Fibroblast of pulmonary artery (primary cell): ENCODE data around the gene SMCR8.

Experiments used
- DNase-seq: peaks from one replicate; pipeline ENCODE4 v3.0.0-alpha.2; 2010; ENCODE audit warnings: low read depth
- H3K4me3 ChIP-seq: replicated peaks from 2 replicates; pipeline ENCODE4 v1.5.1; 2011; ENCODE audit warnings: low read depth, mild to moderate bottlenecking, control low read depth, low read length, moderate library complexity
- TF ChIP-seq, protein P1 (sequence below): IDR thresholded peaks from 2 replicates; pipeline ENCODE4 v1.5.1; 2011; ENCODE audit warnings: mild to moderate bottlenecking, control low read depth, low read length, inconsistent platforms; ENCODE audit errors: missing control alignments

The SMCR8 gene

DNA sequence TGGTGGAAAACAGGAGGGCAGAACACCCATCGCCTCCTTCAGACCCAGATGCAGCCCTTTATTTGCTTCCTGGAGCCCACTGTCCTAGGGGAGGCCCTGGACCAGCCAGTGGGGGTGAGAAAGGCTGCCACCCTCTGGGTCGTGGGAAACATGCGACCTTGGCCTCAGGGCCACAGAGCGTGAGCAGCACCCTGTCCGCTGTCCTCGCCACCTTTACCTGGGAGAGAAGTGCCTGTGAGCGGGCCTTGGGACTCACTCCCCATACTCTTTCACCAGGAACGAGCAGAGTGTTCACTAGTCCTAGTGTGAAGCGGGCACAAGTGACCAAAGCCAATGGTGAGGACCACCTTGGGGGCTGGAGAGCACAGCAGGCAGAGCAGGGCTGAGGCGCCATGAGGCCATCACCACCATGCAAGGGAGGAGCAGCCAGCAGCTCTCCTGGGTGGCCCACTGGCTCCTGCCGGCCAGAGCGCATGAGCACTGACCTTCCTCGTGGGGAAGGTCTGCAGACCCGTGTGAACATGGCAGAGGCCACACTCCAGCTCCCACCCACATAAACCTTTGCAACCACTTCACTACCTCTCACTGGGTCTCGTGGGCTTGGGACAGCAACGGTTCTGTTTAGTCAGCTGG, 8.5 kb downstream of the SMCR8 start:
- DNase-seq = no peak
- TF ChIP-seq, protein P1, sequence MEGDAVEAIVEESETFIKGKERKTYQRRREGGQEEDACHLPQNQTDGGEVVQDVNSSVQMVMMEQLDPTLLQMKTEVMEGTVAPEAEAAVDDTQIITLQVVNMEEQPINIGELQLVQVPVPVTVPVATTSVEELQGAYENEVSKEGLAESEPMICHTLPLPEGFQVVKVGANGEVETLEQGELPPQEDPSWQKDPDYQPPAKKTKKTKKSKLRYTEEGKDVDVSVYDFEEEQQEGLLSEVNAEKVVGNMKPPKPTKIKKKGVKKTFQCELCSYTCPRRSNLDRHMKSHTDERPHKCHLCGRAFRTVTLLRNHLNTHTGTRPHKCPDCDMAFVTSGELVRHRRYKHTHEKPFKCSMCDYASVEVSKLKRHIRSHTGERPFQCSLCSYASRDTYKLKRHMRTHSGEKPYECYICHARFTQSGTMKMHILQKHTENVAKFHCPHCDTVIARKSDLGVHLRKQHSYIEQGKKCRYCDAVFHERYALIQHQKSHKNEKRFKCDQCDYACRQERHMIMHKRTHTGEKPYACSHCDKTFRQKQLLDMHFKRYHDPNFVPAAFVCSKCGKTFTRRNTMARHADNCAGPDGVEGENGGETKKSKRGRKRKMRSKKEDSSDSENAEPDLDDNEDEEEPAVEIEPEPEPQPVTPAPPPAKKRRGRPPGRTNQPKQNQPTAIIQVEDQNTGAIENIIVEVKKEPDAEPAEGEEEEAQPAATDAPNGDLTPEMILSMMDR = no peak
- no peak overlapping the region for H3K4me3 ChIP-seq

DNA sequence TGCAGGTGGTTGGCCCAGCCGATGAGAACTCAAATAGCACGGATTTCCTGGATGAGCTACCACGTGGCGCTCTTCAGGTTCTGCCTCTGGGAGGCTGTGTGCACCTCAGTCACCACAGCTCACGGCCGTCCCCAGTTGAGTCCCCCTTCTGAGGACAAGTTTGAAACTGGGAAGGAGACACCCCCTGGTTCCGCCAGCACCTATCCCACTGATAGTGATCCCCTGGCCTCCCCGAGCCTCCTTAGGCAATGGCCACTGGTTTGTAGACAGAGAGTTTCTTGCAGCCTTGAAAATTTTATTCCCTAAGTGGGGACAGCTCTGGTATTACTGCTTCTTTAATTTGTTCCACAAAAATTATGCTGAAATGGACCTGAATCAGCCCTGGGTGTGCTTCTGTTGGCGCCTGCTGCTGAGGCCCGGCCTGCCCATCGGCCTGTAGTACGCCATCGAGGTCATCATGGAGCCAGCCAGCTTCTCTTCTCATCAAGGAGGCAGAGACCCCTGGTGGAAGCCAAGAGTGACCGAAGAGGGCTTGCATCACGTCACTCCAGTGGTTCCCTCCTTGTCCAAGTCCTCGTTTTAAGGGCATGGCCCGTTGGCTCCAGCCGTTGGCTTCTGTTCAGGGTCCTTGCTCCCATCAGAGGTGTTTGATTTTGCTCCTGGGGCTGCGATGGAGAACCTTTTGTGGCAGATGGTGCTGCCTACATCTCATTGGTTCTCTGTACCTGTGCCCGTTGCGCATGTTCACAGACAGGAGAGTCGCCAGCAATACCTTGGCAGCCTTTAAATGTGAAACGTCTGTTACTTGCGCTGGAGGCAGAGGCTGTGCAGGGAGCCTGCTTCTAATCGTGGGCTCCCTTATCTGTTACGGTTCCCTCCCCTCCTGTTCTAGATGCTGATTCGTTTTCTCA, 9.3 kb downstream of the SMCR8 start:
- H3K4me3 ChIP-seq = no peak overlapping the region
- DNase-seq = no peak
- TF ChIP-seq, protein P1 = no peak

DNA sequence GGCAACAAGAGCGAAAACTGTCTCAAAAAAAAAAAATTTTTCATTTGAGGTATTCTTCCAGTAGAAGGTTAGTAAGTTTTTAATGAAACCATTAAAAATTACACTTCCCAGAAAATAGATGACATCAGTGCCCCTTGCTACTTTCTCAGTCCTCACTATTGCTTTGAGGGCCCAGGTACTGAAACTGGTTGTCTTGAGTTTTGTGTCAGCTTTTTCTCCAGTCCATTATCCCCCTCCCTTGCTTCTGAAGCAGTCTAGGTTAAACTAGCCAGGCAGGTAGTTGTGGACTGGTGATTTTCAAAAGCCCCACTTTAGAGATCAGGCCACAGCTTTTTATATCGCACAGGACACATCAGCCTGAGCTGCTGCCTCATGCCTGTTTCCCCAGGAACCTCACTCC, 10.9 kb downstream of the SMCR8 start:
- no peak overlapping the region for H3K4me3 ChIP-seq
- DNase-seq = no peak
- TF ChIP-seq, protein P1 = no peak

DNA sequence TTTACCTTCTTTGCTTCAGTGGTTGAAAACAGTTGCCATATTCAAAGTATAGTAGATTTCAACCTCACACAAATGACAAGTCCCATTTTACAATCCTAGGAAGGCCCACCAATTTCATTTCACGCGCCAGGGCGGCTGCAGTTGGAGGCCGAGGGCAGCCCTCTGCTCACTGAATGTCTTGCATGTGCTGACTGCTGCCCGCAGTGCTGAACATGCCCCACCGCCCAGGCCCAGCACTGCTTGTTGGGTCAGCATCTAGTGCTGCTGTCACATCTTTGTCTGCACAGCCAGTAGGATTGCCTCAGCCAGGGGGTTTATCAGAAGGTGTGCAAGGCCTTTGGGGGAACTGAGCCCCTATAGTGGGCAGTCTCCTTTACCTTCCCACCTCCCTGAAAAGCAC, 11.5 kb downstream of the SMCR8 start:
- TF ChIP-seq, protein P1 = no peak
- no peak for DNase-seq
- no peak overlapping the region for H3K4me3 ChIP-seq

DNA sequence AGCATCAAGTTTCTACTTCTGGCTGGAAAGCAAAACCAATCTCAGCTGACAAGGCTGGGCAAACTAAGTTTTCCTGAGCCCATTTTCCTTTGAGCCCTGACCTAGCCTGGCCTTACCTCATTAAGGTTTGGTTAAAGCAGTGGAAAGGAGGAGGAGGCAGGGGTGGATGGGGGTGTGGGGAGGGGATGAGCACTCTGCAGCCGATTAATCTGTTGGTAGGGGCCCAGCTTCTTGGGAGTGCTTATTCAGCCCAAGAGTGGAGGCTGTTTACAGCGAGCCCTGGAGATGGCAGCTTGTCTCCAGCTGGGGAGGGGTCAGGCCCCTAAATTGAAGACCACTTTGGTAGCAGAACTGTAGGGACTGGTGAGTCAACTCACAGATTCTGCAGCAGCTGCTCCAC, 12.0 kb downstream of the SMCR8 start:
- no peak for DNase-seq
- TF ChIP-seq, protein P1 = no peak

DNA sequence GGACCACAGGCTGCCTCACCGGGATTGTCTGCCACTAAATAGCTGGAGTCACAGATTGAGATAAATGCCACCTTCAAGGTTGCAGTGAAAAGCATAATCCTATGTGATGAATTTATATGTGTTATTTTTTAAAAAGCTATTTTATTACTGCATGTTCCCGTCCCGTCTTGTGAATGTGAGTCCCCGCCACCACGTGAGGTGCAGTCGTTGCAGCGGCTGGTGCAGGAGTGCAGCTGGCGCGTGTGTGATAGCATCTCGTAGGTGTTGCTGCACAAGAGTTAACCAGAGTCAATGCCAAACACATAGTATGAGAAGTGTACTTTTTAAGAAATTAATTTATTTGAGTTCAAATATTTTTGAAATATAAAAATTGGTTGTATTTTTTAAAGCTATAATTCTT, 12.5 kb downstream of the SMCR8 start:
- H3K4me3 ChIP-seq = no peak overlapping the region
- no peak for DNase-seq
- TF ChIP-seq, protein P1 = no peak

More for the DNA sequence above, 12.0 kb downstream of the SMCR8 start:
- H3K4me3 ChIP-seq = no peak overlapping the region
